Osteoblast (primary cell): Measurements from ENCODE around the gene CCNG2. TPM values are rescaled to one million over a fixed set of nuclear protein-coding genes. Genes with fewer than 3 reads are reported as not detected.

Experiments used
- DNase-seq: peaks from one replicate; pipeline ENCODE4 v3.0.0; 2011; ENCODE audit warnings: low spot score, mixed read lengths; ENCODE audit not compliant: insufficient read length; ENCODE audit errors: missing footprints
- H2AFZ ChIP-seq: 2 replicates; pipeline ENCODE4 v1.6.0; 2011; ENCODE audit warnings: mild to moderate bottlenecking, low read length
- H3K27ac ChIP-seq: 2 replicates; pipeline ENCODE4 v1.5.1; 2011; ENCODE audit warnings: mild to moderate bottlenecking, low read depth, low read length, moderate library complexity
- H3K27me3 ChIP-seq: 2 replicates; pipeline ENCODE4 v1.6.0; 2012; ENCODE audit warnings: mild to moderate bottlenecking, control low read depth, inconsistent platforms, low read length, moderate library complexity; ENCODE audit not compliant: insufficient read depth
- H3K36me3 ChIP-seq: 2 replicates; pipeline ENCODE4 v1.5.1; 2011; ENCODE audit warnings: mild to moderate bottlenecking, low read length, control low read depth, moderate library complexity; ENCODE audit not compliant: insufficient read depth
- H3K4me1 ChIP-seq: 2 replicates; pipeline ENCODE4 v1.5.1; 2011; ENCODE audit warnings: mild to moderate bottlenecking, low read length, control low read depth, moderate library complexity; ENCODE audit not compliant: insufficient read depth
- H3K4me2 ChIP-seq: 2 replicates; pipeline ENCODE4 v1.6.0; 2011; ENCODE audit warnings: mild to moderate bottlenecking, low read length; ENCODE audit not compliant: insufficient read depth
- H3K4me3 ChIP-seq: fragments of 200-600 bp; sonication (generic); 3 replicates; pipeline ENCODE4 v1.5.1; 2012; ENCODE audit warnings: mild to moderate bottlenecking, low read length, inconsistent platforms; ENCODE audit not compliant: insufficient read depth
- H3K79me2 ChIP-seq: 2 replicates; pipeline ENCODE4 v1.6.0; 2012; ENCODE audit warnings: mild to moderate bottlenecking, low read length, control low read depth, inconsistent platforms; ENCODE audit not compliant: insufficient read depth
- H3K9me3 ChIP-seq: 2 replicates; pipeline ENCODE4 v1.5.1; 2011; ENCODE audit warnings: low read depth, low read length, control low read depth
- H4K20me1 ChIP-seq: 2 replicates; pipeline ENCODE4 v1.6.0; 2012; ENCODE audit warnings: mild to moderate bottlenecking, low read length, control low read depth; ENCODE audit not compliant: insufficient read depth
- total RNA-seq: library from RNA; depleted of rRNA; stranded (reverse); fragments of >200 nt; gene quantifications from 2 replicates; pipeline ENCODE4 v1.2.3, GENCODE V29; 2012
- TF ChIP-seq, protein P1 (sequence below): IDR thresholded peaks from 2 replicates; pipeline ENCODE4 v1.5.1; 2011; ENCODE audit warnings: mild to moderate bottlenecking, low read depth, low read length, moderate library complexity; ENCODE audit errors: extremely low read depth

The CCNG2 gene
- total RNA-seq, 1 donor = 49.2 TPM

- H3K27me3 ChIP-seq = peaks cover 6% of the 10 kb centered on the region
- no peak for DNase-seq
- H3K9me3 ChIP-seq = no peaks in the 10 kb centered on the region
- no peak overlapping the region for H3K4me3 ChIP-seq
- H2AFZ ChIP-seq = no peak overlapping the region
- H3K4me1 ChIP-seq = peaks cover 29% of the 10 kb centered on the region
- TF ChIP-seq, protein P1, sequence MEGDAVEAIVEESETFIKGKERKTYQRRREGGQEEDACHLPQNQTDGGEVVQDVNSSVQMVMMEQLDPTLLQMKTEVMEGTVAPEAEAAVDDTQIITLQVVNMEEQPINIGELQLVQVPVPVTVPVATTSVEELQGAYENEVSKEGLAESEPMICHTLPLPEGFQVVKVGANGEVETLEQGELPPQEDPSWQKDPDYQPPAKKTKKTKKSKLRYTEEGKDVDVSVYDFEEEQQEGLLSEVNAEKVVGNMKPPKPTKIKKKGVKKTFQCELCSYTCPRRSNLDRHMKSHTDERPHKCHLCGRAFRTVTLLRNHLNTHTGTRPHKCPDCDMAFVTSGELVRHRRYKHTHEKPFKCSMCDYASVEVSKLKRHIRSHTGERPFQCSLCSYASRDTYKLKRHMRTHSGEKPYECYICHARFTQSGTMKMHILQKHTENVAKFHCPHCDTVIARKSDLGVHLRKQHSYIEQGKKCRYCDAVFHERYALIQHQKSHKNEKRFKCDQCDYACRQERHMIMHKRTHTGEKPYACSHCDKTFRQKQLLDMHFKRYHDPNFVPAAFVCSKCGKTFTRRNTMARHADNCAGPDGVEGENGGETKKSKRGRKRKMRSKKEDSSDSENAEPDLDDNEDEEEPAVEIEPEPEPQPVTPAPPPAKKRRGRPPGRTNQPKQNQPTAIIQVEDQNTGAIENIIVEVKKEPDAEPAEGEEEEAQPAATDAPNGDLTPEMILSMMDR = no peak
- peaks cover 34% of the 10 kb centered on the region for H3K36me3 ChIP-seq
- H3K4me2 ChIP-seq = no peak overlapping the region
- H4K20me1 ChIP-seq = peaks cover 3% of the 10 kb centered on the region
- no peaks in the 10 kb centered on the region for H3K79me2 ChIP-seq
- H3K27ac ChIP-seq = no peak overlapping the region
Observed at GRCh38 chr4:77169481-77169880, 12.5 kb downstream of the CCNG2 start.

DNA sequence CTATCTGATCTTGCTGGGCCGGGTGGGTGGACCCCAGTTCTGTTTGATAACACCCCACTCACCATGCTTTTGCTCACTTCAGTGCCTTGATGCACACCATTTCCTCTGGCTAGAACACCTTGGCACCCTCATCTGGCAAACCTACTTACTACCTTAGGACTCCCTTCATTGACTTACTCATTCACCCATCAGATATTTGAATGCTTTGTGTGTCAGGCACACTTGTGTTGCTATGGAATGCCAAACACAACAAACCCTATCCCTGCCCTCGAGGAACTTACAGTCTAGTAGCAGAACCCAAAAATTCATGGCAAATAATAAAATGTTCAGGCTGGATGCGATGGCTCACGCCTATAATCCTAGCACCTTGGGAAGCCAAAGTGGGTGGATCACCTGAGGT is 13.9 kb downstream of the CCNG2 start:
- H3K27ac ChIP-seq = no peak overlapping the region

DNA sequence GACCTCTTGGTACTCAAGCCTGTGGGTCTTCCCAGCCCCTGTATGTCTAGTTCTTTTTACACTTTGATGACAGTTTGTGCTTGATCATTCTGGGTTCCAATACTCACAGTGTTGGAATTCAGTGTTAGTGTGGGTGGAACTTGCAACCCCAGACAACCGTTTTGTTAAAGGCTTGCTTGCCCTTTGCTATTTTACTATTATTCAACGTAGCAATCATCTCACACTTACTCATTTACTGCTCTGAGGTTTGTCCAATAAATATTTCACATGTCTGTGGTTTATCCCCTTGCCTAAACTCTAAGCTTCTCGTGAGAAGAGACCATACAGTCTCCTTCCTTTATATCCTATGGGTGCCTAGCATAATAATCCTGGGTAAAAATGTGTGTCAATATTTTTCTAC is 15.3 kb downstream of the CCNG2 start:
- Histone ChIP-seq H3K27ac (peak overlapping the region; percentile 88), H3K36me3 (peaks cover 11% of the 10 kb centered on the region), H3K4me2 (peak overlapping the region; percentile 57), H4K20me1 (peaks cover 2% of the 10 kb centered on the region), H3K4me3 (no peak overlapping the region), H3K4me1 (peaks cover 29% of the 10 kb centered on the region), H3K27me3 (peaks cover 31% of the 10 kb centered on the region), H2AFZ (no peak overlapping the region), H3K9me3 (no peaks in the 10 kb centered on the region), H3K79me2 (no peaks in the 10 kb centered on the region)
- peak; percentile 66 for DNase-seq
- TF ChIP-seq, protein P1 = no peak

More for the DNA sequence above, 13.9 kb downstream of the CCNG2 start:
- no peaks in the 10 kb centered on the region for H3K79me2 ChIP-seq
- no peaks in the 10 kb centered on the region for H3K9me3 ChIP-seq
- peaks cover 3% of the 10 kb centered on the region for H4K20me1 ChIP-seq
- H3K4me1 ChIP-seq = peaks cover 29% of the 10 kb centered on the region
- no peak overlapping the region for H2AFZ ChIP-seq
- H3K4me2 ChIP-seq = no peak overlapping the region
- no peak for DNase-seq
- H3K4me3 ChIP-seq = no peak overlapping the region
- TF ChIP-seq, protein P1 = no peak
- H3K36me3 ChIP-seq = peaks cover 20% of the 10 kb centered on the region
- peaks cover 17% of the 10 kb centered on the region for H3K27me3 ChIP-seq

DNA sequence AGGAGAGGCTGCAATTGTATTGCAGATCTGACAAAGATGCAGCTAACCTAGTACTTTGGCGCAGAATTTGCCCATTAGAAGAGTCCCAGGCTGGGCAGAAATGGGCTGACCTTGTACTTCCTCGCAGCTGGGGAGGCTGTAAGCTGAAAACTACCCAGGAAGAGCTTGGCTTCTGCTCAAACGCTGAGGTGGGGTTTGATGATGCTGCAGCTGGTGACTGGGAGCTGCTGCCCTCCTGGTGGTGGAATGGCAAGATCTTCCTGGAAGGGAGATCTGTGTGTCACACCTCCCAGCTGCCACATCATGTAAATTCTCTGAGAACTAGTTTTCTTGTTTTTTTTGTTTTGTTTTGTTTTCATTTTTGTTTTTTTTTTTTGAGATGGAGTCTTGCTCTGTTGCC is 17.4 kb downstream of the CCNG2 start:
- H3K4me2 ChIP-seq = no peak overlapping the region
- peaks cover 9% of the 10 kb centered on the region for H3K36me3 ChIP-seq
- no peaks in the 10 kb centered on the region for H3K79me2 ChIP-seq
- H3K27ac ChIP-seq = no peak overlapping the region
- H3K4me3 ChIP-seq = no peak overlapping the region
- no peaks in the 10 kb centered on the region for H4K20me1 ChIP-seq
- peaks cover 27% of the 10 kb centered on the region for H3K4me1 ChIP-seq
- DNase-seq = no peak
- TF ChIP-seq, protein P1 = peak; percentile 20
- no peaks in the 10 kb centered on the region for H3K9me3 ChIP-seq
- no peak overlapping the region for H2AFZ ChIP-seq
- H3K27me3 ChIP-seq = peaks cover 50% of the 10 kb centered on the region
